H9 (cell line): ENCODE data around the gene SLC6A3. TPM values are rescaled to one million over a fixed set of nuclear protein-coding genes. Genes with fewer than 3 reads are reported as not detected.

ENCODE experiments used
- DNase-seq: peaks from one replicate; pipeline ENCODE4 v3.0.0-alpha.2; 2017
- H2AFZ ChIP-seq: one replicate; pipeline ENCODE4 v1.6.1; 2013; ENCODE audit warnings: mild to moderate bottlenecking, low read length, control low read depth, moderate library complexity
- H2AK5ac ChIP-seq: 2 replicates; pipeline ENCODE4 v1.6.1; 2013; ENCODE audit warnings: low read length, control low read depth, mixed read lengths; ENCODE audit not compliant: insufficient read length
- H2BK120ac ChIP-seq: one replicate; pipeline ENCODE4 v1.6.1; 2013; ENCODE audit warnings: low read depth, mild to moderate bottlenecking, low read length, control low read depth, inconsistent platforms; ENCODE audit not compliant: poor library complexity, severe bottlenecking
- H2BK12ac ChIP-seq: 2 replicates; pipeline ENCODE4 v1.6.1; 2013; ENCODE audit warnings: low read length, control low read depth, mixed read lengths, low read depth; ENCODE audit not compliant: insufficient read length
- H2BK15ac ChIP-seq: 2 replicates; pipeline ENCODE4 v1.6.1; 2013; ENCODE audit warnings: low read depth, low read length, control low read depth
- H2BK20ac ChIP-seq: one replicate; pipeline ENCODE4 v1.6.1; 2013; ENCODE audit warnings: low read depth, mild to moderate bottlenecking, low read length, control low read depth, inconsistent platforms; ENCODE audit not compliant: poor library complexity, severe bottlenecking
- H2BK5ac ChIP-seq: 2 replicates; pipeline ENCODE4 v1.6.1; 2013; ENCODE audit warnings: low read length, control low read depth, mixed read lengths; ENCODE audit not compliant: insufficient read length
- H3K14ac ChIP-seq: 2 replicates; pipeline ENCODE4 v1.6.1; 2013; ENCODE audit warnings: low read length, control low read depth; ENCODE audit not compliant: insufficient read depth
- H3K18ac ChIP-seq: 2 replicates; pipeline ENCODE4 v1.6.1; 2013; ENCODE audit warnings: low read depth, mild to moderate bottlenecking, mixed read lengths, low read length, control low read depth; ENCODE audit not compliant: insufficient read length
- H3K23ac ChIP-seq: 2 replicates; pipeline ENCODE4 v1.6.1; 2013; ENCODE audit warnings: low read length, control low read depth, mixed read lengths, low read depth; ENCODE audit not compliant: insufficient read length
- H3K23me2 ChIP-seq: 2 replicates; pipeline ENCODE4 v1.6.1; 2013; ENCODE audit warnings: low read depth, mild to moderate bottlenecking, mixed read lengths, low read length, control low read depth; ENCODE audit not compliant: insufficient read length, poor library complexity, severe bottlenecking
- H3K27ac ChIP-seq: 2 replicates; pipeline ENCODE4 v1.5.1; 2013; ENCODE audit warnings: low read length, control low read depth, mixed read lengths, low read depth; ENCODE audit not compliant: insufficient read length
- H3K27me3 ChIP-seq: 2 replicates; pipeline ENCODE4 v1.6.1; 2013; ENCODE audit warnings: low read length, control low read depth, inconsistent platforms; ENCODE audit not compliant: insufficient read depth
- H3K4ac ChIP-seq: 2 replicates; pipeline ENCODE4 v1.6.1; 2013; ENCODE audit warnings: low read depth, mild to moderate bottlenecking, control low read depth, inconsistent platforms, low read length, moderate library complexity
- H3K4me1 ChIP-seq: 2 replicates; pipeline ENCODE4 v1.6.1; 2013; ENCODE audit warnings: low read length, control low read depth, inconsistent platforms; ENCODE audit not compliant: insufficient read depth
- H3K4me2 ChIP-seq: 2 replicates; pipeline ENCODE4 v1.6.1; 2013; ENCODE audit warnings: low read length, control low read depth, mixed read lengths; ENCODE audit not compliant: insufficient read length, insufficient read depth
- H3K56ac ChIP-seq: 2 replicates; pipeline ENCODE4 v1.6.1; 2013; ENCODE audit warnings: low read depth, mild to moderate bottlenecking, mixed read lengths, low read length, control low read depth; ENCODE audit not compliant: insufficient read length
- H3K79me1 ChIP-seq: 2 replicates; pipeline ENCODE4 v1.6.1; 2013; ENCODE audit warnings: low read depth, mild to moderate bottlenecking, moderate library complexity, low read length, control low read depth, inconsistent platforms; ENCODE audit not compliant: insufficient read depth, poor library complexity, severe bottlenecking
- H3K79me2 ChIP-seq: 2 replicates; pipeline ENCODE4 v1.6.1; 2013; ENCODE audit warnings: low read length, control low read depth, inconsistent platforms; ENCODE audit not compliant: insufficient read depth
- H3K9ac ChIP-seq: 2 replicates; pipeline ENCODE4 v1.6.1; 2013; ENCODE audit warnings: low read length, control low read depth, mixed read lengths; ENCODE audit not compliant: insufficient read length; ENCODE audit errors: extremely low read depth
- H3K9me3 ChIP-seq: one replicate; pipeline ENCODE4 v1.6.1; 2013; ENCODE audit warnings: low read depth, low read length, inconsistent platforms; ENCODE audit not compliant: control insufficient read depth
- H3T11ph ChIP-seq: one replicate; pipeline ENCODE4 v1.6.1; 2013; ENCODE audit warnings: mild to moderate bottlenecking, low read length, control low read depth, inconsistent platforms
- H4K20me1 ChIP-seq: one replicate; pipeline ENCODE4 v1.6.1; 2013; ENCODE audit not compliant: control insufficient read depth, insufficient read length, insufficient read depth
- H4K5ac ChIP-seq: 2 replicates; pipeline ENCODE4 v1.6.1; 2013; ENCODE audit warnings: low read depth, mild to moderate bottlenecking, mixed read lengths, low read length, control low read depth; ENCODE audit not compliant: insufficient read length
- H4K8ac ChIP-seq: replicated peaks from 2 replicates; pipeline ENCODE4 v1.6.1; 2013; ENCODE audit warnings: low read length, control low read depth, mixed read lengths, low read depth; ENCODE audit not compliant: insufficient read length
- H4K91ac ChIP-seq: 2 replicates; pipeline ENCODE4 v1.6.1; 2013; ENCODE audit warnings: low read depth, mild to moderate bottlenecking, moderate library complexity, mixed read lengths, low read length, control low read depth; ENCODE audit not compliant: insufficient read length
- H3K27ac Mint-ChIP-seq, 3 experiments: 2 replicates in 2 of 3; 3 replicates in 1 of 3; pipeline ENCODE4 v1.8.0; 2020 to 2021; ENCODE audit warnings: mixed read lengths in 3 of 3, mild to moderate bottlenecking in 1 of 3, moderate library complexity in 1 of 3
- H3K27me3 Mint-ChIP-seq: 2 replicates; pipeline ENCODE4 v1.8.0; 2021; ENCODE audit warnings: low read depth, mild to moderate bottlenecking, moderate library complexity, mixed read lengths
- H3K36me3 Mint-ChIP-seq, 3 experiments: 2 replicates in 2 of 3; 3 replicates in 1 of 3; pipeline ENCODE4 v1.8.0; 2020 to 2021; ENCODE audit warnings: low read depth in 3 of 3, mixed read lengths in 3 of 3; ENCODE audit not compliant: insufficient read depth in 1 of 3
- H3K4me1 Mint-ChIP-seq, 2 experiments: 2 replicates each; pipeline ENCODE4 v1.8.0; 2020; ENCODE audit warnings: mixed read lengths in 2 of 2
- H3K4me3 Mint-ChIP-seq, 2 experiments: 2 replicates in 1 of 2; 3 replicates in 1 of 2; pipeline ENCODE4 v1.8.0; 2020 to 2021; ENCODE audit warnings: mild to moderate bottlenecking in 2 of 2, mixed read lengths in 2 of 2, moderate library complexity in 1 of 2
- H3K9me3 Mint-ChIP-seq, 2 experiments: 2 replicates in 1 of 2; 3 replicates in 1 of 2; pipeline ENCODE4 v1.8.0; 2020; ENCODE audit warnings: mild to moderate bottlenecking in 2 of 2, mixed read lengths in 2 of 2, moderate library complexity in 1 of 2
- CTCF ChIP-seq: fragments of 200-600 bp; sonication (generic); conservative IDR thresholded peaks from 3 replicates; pipeline ENCODE4 v1.8.0; 2021; ENCODE audit warnings: antibody characterized with exemption, mild to moderate bottlenecking
- WGBS: extraction: QIAGEN DNeasy Blood & Tissue Kit; methylation state at CpG from one replicate; pipeline ENCODE4 v1.1.7; 2013; ENCODE audit warnings: missing lambda C conversion rate, low lambda C conversion rate, mixed read lengths; ENCODE audit not compliant: insufficient read length; ENCODE audit errors: extremely low coverage; 5-methylcytosine and 5-hydroxymethylcytosine counted together
- total RNA-seq: library from RNA; stranded (reverse); gene quantifications from 2 replicates; pipeline ENCODE4 v1.2.1, GENCODE V29; 2021

Gene SLC6A3
- total RNA-seq, 1 experiment from 2014 or later: 0.61 TPM

- H3K56ac ChIP-seq: no peak overlapping the region
- no peak overlapping the region for H3K27ac ChIP-seq
- H3K9me3 ChIP-seq: no peaks in the 10 kb centered on the region
- no CpG with 5 or more reads among the region's 68 CpGs for WGBS
- H3K18ac ChIP-seq: no peak overlapping the region
- no peak overlapping the region for H4K8ac ChIP-seq
- H2BK12ac ChIP-seq: no peak overlapping the region
- H2BK15ac ChIP-seq: no peak overlapping the region
- H3K27ac Mint-ChIP-seq: no peak overlapping the region
- H4K20me1 ChIP-seq: no peaks in the 10 kb centered on the region
- H3K23ac ChIP-seq: no peak overlapping the region
- peaks cover 3 to 4% of the 10 kb centered on the region in 2 experiments; a peak in 4 of 5 replicates for H3K9me3 Mint-ChIP-seq
- no peak overlapping the region for H3K9ac ChIP-seq
- no peaks in the 10 kb centered on the region; a peak in 2 of 7 replicates for H3K36me3 Mint-ChIP-seq
- H4K5ac ChIP-seq: no peak overlapping the region
- no peak overlapping the region for H2BK5ac ChIP-seq
- no peak overlapping the region for H2AFZ ChIP-seq
- H3K79me1 ChIP-seq: no peaks in the 10 kb centered on the region
- H3K4me1 Mint-ChIP-seq: peaks cover 2 to 6% of the 10 kb centered on the region in 2 experiments; a peak in 2 of 4 replicates
- no peak overlapping the region for H3K14ac ChIP-seq
- H3K27me3 Mint-ChIP-seq: peaks cover 94% of the 10 kb centered on the region
- no peak overlapping the region for H2BK20ac ChIP-seq
- no peak overlapping the region for H3T11ph ChIP-seq
- no peak overlapping the region for H3K4ac ChIP-seq
- no peak for DNase-seq
- H3K27me3 ChIP-seq: peaks cover 38% of the 10 kb centered on the region
- H3K79me2 ChIP-seq: no peaks in the 10 kb centered on the region
- H2BK120ac ChIP-seq: no peak overlapping the region
- H3K23me2 ChIP-seq: peaks cover 12% of the 10 kb centered on the region
- no peak overlapping the region for H4K91ac ChIP-seq
- H3K4me1 ChIP-seq: no peaks in the 10 kb centered on the region
- H3K4me3 Mint-ChIP-seq: peak overlapping the region; percentile 55 to 82
- no peak overlapping the region for H2AK5ac ChIP-seq
- no peak for TF ChIP-seq CTCF
- H3K4me2 ChIP-seq: peak overlapping the region; percentile 28
Observed at GRCh38 chr5:1444361-1445189, 665 bp downstream of the SLC6A3 start.
